SK-N-MC (cell line): ENCODE measurements around the gene USP22.

Experiments
- EZH2 ChIP-seq: fragments of 200-600 bp; sonication (generic); IDR thresholded peaks from one replicate; pipeline ENCODE4 v1.6.1; 2017; ENCODE audit warnings: antibody characterized with exemption
- FOXP2 ChIP-seq: optimal IDR thresholded peaks from 2 replicates; pipeline ENCODE3; 2011; ENCODE audit warnings: mild to moderate bottlenecking, moderate library complexity; ENCODE audit not compliant: insufficient read depth; ENCODE audit errors: extremely low read length, control extremely low read depth
- POLR2AphosphoS5 ChIP-seq: IDR thresholded peaks from 2 replicates; pipeline ENCODE4 v1.6.1; 2012; ENCODE audit warnings: mild to moderate bottlenecking, low read depth, low read length, borderline replicate concordance

DNA sequence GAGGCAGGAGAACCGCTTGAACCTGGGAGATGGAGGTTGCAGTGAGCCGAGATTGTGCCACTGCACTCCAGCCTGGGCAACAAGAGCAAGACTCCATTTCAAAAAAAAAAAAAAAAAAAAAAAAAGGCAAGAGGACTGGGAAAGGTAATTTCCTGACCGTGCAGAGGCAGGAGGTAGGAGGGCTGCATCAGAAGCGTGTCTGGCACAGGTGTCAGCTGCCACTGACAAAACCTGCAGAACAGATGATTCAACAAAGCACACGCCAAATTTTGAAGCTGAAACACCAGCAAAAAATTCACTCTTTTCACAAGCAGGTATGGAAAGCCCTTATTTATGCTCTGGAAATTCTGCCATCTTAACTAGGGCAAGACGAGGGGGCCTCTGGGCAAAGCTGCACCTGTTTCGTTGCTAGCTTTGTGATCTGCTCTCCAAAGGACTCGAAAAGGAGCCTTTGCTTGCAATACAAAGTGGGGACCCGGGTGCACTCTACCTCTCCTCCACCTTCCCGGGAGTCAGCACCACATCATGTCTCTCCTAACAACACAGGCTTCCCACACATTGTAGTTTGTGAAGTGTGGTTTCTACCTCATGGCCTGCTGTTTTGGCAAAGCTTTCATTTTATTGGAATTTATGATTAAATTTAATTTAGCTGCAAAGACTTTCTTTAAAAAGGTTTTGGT lies 33.7 kb downstream of the USP22 start:
- TF ChIP-seq POLR2AphosphoS5 (no peak), EZH2 (no peak), FOXP2 (no peak)
